ENCODE results near the gene LY86. TPM values are rescaled to one million over a fixed set of nuclear protein-coding genes. Genes with fewer than 3 reads are reported as not detected.
A peak's percentile ranks its signal among the peaks of the same experiment; 100 is the strongest.

The LY86 gene
- total and polyA plus RNA-seq, 10 of the 15 experiments (the other 5 are each of a cell fraction or from before 2014, with no cell fraction given), result 68.2 to 457 (median 128) TPM

DNA sequence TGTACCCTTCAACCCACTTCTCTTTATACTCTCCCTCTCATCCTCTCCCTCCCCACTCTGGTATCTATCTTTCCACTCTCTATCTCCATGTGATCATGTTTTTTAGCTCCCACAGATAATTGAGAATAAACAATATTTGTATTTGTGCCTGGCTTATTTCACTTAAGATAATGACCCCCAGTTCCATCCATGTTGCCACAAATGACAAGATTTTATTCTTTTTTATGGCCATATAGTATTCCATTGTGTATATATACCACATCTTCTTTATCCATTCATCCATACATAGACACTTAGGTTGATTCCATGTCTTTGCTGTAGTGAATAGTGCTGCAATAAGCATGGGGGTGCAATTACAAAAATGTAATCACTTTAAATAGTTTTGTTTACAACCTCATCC is 62.3 kb downstream of the LY86 start:
- H3K27ac ChIP-seq (ENCODE audit: control insufficient read depth, insufficient read depth), result peak overlapping the region; percentile 64
- H3K27me3 ChIP-seq (replicated peaks in 1 of 2; ENCODE audit: control insufficient read depth in 2 of 2, insufficient read depth in 2 of 2, low read length in 1 of 2), result no peaks in the 10 kb centered on the region
- CTCF ChIA-PET, result interaction anchor here (1.4 kb wide), 1 partner anchor 92 kb away, joined by 5 read pairs; no protein-coding TSS in a partner anchor
- POLR2A ChIA-PET, result no interaction called here
- FAIRE-seq (no peak), ATAC-seq (no peak), DNase-seq (ENCODE audit: low read depth, low spot score) (no peak)
- no peak overlapping the region for H3K9ac ChIP-seq (ENCODE audit: control insufficient read depth, insufficient read depth, low read length)
- SMC1A ChIA-PET (ENCODE audit: uncharacterized antibody, unreplicated experiment), result interaction anchor here (1.2 kb wide), 3 partner anchors 8 to 62 kb away, joined by 3 read pairs; no protein-coding TSS in a partner anchor
- intact Hi-C loops (cut with micrococcal nuclease; ENCODE audit: unreplicated experiment), result no loop called here
- H2AFZ ChIP-seq (ENCODE audit: control insufficient read depth, low read depth, low read length), result no peak overlapping the region
- no peaks in the 10 kb centered on the region for H4K20me1 ChIP-seq (ENCODE audit: control insufficient read depth, insufficient read depth)
- TF ChIP-seq JUNB (IDR thresholded peaks at IDR 0.05) (no peak), POU2F2 (IDR thresholded peaks at IDR 0.05; ENCODE audit: borderline replicate concordance, low read depth, low read length) (no peak), SIX5 (IDR thresholded peaks at IDR 0.05; ENCODE audit: low read depth, low read length, severe bottlenecking) (no peak)
- TF ChIP-seq, protein P1, sequence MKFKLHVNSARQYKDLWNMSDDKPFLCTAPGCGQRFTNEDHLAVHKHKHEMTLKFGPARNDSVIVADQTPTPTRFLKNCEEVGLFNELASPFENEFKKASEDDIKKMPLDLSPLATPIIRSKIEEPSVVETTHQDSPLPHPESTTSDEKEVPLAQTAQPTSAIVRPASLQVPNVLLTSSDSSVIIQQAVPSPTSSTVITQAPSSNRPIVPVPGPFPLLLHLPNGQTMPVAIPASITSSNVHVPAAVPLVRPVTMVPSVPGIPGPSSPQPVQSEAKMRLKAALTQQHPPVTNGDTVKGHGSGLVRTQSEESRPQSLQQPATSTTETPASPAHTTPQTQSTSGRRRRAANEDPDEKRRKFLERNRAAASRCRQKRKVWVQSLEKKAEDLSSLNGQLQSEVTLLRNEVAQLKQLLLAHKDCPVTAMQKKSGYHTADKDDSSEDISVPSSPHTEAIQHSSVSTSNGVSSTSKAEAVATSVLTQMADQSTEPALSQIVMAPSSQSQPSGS (IDR thresholded peaks at IDR 0.05; ENCODE audit: low read length), result 0 out of 2 replicates have a peak, but pooled peaks have one; percentile 15
- no peaks in the 10 kb centered on the region for H3K79me2 ChIP-seq (ENCODE audit: control insufficient read depth, insufficient read depth, low read length)
- H3K4me1 ChIP-seq (ENCODE audit: control insufficient read depth, insufficient read depth, low read length), result peaks cover 17% of the 10 kb centered on the region
- no peak overlapping the region for H3K4me3 ChIP-seq
- in situ Hi-C loops (cut with MboI), result no loop called here
- RAD21 ChIA-PET (ENCODE audit: unreplicated experiment), result no interaction called here
- H3K9me3 ChIP-seq (replicated peaks; ENCODE audit: control insufficient read depth, insufficient read depth, low read length), result peaks cover 6% of the 10 kb centered on the region; the same call in 1 of the 3 replicates
- 0 out of 2 replicates have a peak overlapping the region, but pooled peaks have one; percentile 21 for H3K4me2 ChIP-seq (ENCODE audit: control insufficient read depth, insufficient read depth)
- peaks cover 0 to 9% of the 10 kb centered on the region in 2 experiments; a peak in 2 of 4 replicates for H3K36me3 ChIP-seq (ENCODE audit: control insufficient read depth in 2 of 2, insufficient read depth in 2 of 2, low read length in 1 of 2)
- no TSS peak for BruUV-seq (replicated peaks)

DNA sequence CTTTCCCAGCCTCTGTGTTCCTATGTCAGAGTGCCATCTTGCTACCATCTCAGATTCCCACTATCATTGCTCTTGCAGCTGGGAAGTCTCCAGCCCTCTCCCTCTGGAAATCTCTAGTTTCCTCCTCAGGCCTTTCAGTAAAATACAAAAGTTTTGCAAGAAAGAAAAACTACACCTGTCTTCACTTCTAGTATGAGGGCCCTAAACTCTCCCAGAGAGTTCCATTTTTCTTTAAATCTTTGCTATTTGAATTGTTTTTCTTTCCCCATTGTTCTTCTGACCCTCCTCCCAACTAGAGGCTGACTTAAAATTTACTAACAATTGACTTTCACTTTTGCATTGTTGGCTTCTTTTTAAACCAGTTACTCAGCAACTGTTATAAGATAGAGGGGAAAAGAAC is 62.8 kb downstream of the LY86 start:
- Histone ChIP-seq H3K36me3 (ENCODE audit: control insufficient read depth in 2 of 2, insufficient read depth in 2 of 2, low read length in 1 of 2) (peaks cover 0 to 9% of the 10 kb centered on the region in 2 experiments; a peak in 2 of 4 replicates), H3K79me2 (ENCODE audit: control insufficient read depth, insufficient read depth, low read length) (no peaks in the 10 kb centered on the region), H3K9ac (ENCODE audit: control insufficient read depth, insufficient read depth, low read length) (no peak overlapping the region), H4K20me1 (ENCODE audit: control insufficient read depth, insufficient read depth) (no peaks in the 10 kb centered on the region), H3K27ac (ENCODE audit: control insufficient read depth, insufficient read depth) (peak overlapping the region; percentile 64), H3K27me3 (replicated peaks in 1 of 2; ENCODE audit: control insufficient read depth in 2 of 2, insufficient read depth in 2 of 2, low read length in 1 of 2) (no peaks in the 10 kb centered on the region), H3K4me1 (ENCODE audit: control insufficient read depth, insufficient read depth, low read length) (peaks cover 18% of the 10 kb centered on the region), H3K9me3 (replicated peaks; ENCODE audit: control insufficient read depth, insufficient read depth, low read length) (peaks cover 4% of the 10 kb centered on the region; the same call in 1 of the 3 replicates), H2AFZ (ENCODE audit: control insufficient read depth, low read depth, low read length) (no peak overlapping the region), H3K4me3 (peak overlapping the region; percentile 30; the same call in 1 of the 2 replicates), H3K4me2 (ENCODE audit: control insufficient read depth, insufficient read depth) (peak overlapping the region; percentile 21; the same call in 1 of the 2 replicates)
- intact Hi-C loops (cut with micrococcal nuclease; ENCODE audit: unreplicated experiment), result no loop called here
- BruUV-seq (replicated peaks), result no TSS peak
- ChIA-PET CTCF (no interaction called here), POLR2A (interaction anchor here (0.6 kb wide), 1 partner anchor 586 kb away, joined by 9 read pairs; no protein-coding TSS in a partner anchor), RAD21 (ENCODE audit: unreplicated experiment) (no interaction called here), SMC1A (ENCODE audit: uncharacterized antibody, unreplicated experiment) (interaction anchor here (1.2 kb wide), 1 partner anchor 61 kb away, joined by 3 read pairs; no protein-coding TSS in a partner anchor)
- ATAC-seq, result no peak
- DNase-seq (ENCODE audit: low read depth, low spot score), result no peak
- FAIRE-seq, result no peak
- in situ Hi-C loops (cut with MboI), result no loop called here
- TF ChIP-seq, protein P2, sequence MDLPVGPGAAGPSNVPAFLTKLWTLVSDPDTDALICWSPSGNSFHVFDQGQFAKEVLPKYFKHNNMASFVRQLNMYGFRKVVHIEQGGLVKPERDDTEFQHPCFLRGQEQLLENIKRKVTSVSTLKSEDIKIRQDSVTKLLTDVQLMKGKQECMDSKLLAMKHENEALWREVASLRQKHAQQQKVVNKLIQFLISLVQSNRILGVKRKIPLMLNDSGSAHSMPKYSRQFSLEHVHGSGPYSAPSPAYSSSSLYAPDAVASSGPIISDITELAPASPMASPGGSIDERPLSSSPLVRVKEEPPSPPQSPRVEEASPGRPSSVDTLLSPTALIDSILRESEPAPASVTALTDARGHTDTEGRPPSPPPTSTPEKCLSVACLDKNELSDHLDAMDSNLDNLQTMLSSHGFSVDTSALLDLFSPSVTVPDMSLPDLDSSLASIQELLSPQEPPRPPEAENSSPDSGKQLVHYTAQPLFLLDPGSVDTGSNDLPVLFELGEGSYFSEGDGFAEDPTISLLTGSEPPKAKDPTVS (IDR thresholded peaks at IDR 0.05; ENCODE audit: low read depth, low read length), result no peak
- TF ChIP-seq GABPA (IDR thresholded peaks at IDR 0.05; ENCODE audit: low read depth), result no peak
- TF ChIP-seq, protein P3, sequence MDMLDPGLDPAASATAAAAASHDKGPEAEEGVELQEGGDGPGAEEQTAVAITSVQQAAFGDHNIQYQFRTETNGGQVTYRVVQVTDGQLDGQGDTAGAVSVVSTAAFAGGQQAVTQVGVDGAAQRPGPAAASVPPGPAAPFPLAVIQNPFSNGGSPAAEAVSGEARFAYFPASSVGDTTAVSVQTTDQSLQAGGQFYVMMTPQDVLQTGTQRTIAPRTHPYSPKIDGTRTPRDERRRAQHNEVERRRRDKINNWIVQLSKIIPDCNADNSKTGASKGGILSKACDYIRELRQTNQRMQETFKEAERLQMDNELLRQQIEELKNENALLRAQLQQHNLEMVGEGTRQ (IDR thresholded peaks at IDR 0.05; ENCODE audit: borderline replicate concordance, low read depth, low read length), result no peak
- TF ChIP-seq NBN (IDR thresholded peaks at IDR 0.05), result no peak
- TF ChIP-seq NR2C1 (IDR thresholded peaks at IDR 0.05), result no peak
- TF ChIP-seq, protein P4, sequence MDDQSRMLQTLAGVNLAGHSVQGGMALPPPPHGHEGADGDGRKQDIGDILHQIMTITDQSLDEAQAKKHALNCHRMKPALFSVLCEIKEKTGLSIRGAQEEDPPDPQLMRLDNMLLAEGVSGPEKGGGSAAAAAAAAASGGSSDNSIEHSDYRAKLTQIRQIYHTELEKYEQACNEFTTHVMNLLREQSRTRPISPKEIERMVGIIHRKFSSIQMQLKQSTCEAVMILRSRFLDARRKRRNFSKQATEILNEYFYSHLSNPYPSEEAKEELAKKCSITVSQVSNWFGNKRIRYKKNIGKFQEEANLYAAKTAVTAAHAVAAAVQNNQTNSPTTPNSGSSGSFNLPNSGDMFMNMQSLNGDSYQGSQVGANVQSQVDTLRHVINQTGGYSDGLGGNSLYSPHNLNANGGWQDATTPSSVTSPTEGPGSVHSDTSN (IDR thresholded peaks at IDR 0.05; ENCODE audit: insufficient replicate concordance, low read depth, low read length), result no peak
- TF ChIP-seq RAD21 (IDR thresholded peaks at IDR 0.05; ENCODE audit: insufficient read depth, low read depth, low read length), result 0 out of 2 replicates have a peak, but pooled peaks have one; percentile 7
- no peak for TF ChIP-seq TCF12 (IDR thresholded peaks at IDR 0.05; ENCODE audit: low read depth, low read length)
- TF ChIP-seq NFIC (IDR thresholded peaks at IDR 0.05; ENCODE audit: low read depth, low read length), result 0 out of 2 replicates have a peak, but pooled peaks have one; percentile 2

Measured in GM12878 (cell line).